Stimulated activated CD8-positive, alpha-beta memory T cell treated with anti-CD3 and anti-CD28 coated beads, Interleukin-12 subunit alpha, Interleukin-12 subunit beta, amount 100 ng/mL, for 1 hour (primary cell): ENCODE measurements around the gene SUSD3.

ENCODE experiments used
- DNase-seq: peaks from one replicate; pipeline ENCODE4 v3.0.0-alpha.2; 2020; ENCODE audit warnings: low read depth

Gene SUSD3

DNA sequence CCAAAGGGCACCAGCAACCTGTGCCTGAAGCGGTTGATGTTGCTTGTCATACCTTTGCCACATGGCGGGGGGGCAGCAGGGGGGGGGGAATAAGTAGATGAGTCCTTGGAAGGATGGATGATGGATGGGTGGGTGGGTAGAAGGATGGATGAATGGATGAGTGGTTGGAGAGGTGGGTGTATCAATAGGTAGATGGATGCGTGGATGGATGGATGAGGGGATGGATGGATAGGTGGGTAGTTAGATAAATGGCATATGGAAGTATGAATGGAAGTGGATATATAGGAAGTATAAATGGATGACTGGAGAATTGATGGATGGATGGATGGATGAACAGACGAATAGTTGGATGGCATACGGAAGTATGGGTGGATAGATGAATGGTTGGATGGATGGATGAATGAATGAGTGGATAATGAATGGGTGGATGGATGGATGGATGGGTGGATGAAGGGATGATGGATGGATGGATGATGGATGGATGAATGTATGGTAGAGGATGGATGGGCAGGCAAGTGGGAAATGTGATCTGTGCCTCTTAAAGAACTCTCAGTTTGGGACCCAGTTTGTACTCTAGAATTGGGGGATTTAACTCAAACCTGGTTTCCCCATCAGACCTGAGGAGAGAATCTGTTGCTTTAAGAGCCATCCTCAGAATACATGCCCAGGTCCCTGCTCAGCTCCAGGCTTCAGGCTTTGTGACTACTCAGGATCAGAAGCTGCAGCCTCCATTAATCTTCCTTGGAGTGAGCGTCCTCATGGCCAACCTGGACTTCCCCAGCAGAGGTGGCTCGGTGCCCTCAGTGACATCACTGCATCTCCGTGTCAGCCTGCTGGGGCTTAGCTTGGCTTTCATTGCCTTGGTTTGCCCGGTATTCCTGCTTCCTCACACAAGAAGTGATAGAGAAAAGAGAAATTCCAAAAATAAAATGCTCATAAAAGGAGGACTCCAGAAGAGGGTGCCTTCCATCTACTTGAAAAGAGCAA is 27.6 kb upstream of the SUSD3 start:
- no peak for DNase-seq

DNA sequence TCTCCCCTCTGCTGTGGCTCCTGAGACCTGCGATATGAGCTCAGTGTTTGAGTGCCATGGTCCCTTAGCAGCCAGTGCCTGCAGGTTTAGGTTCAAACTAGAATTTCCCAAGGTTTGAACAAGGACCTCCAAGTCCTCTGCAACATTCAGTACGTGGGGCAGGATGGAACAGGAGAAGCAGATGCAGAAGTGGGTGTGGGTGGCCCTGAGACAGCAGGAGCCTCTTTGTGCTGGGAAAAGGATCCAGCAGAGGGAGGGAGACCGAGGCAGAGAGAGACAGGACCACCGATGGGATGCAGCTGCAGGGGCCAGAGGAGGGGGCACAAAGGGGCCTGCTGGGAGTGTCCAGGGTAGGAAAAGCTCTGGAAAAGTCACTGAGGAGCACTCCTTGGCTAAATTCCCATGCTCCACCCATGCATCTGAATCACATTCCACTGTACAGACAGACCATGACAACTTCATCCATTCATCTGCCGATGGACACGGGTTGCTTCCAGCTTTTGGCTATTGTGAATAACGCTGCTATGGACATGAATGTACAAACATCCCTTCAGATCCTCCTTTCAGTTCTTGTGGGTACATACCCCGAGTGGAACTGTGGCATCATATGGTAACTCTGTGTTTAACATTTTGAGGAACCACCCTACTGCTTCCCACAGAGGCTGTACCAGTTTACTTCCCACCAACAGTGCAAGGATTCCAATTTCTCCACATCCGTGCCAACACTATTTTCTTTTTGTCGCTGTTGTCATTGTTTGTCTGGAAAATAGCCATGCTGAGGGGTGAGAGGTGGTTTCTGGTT is 26.7 kb upstream of the SUSD3 start:
- no peak for DNase-seq

DNA sequence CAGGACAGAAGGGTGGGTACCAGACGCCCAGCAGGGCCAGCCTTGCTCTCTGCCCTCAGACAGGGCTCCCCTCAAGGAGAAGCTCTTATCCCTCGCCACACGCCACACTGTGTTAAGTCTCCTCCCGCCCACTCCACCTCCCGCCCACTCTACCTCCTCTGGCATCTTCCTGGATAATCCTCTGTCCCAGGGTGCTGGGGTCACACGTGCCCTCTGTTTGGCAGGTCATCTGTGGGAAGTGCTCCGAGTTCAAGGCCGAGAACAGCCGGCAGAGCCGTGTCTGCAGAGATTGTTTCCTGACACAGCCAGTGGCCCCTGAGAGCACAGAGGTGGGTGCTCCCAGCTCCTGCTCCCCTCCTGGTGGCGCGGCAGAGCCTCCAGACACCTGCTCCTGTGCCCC is 26.0 kb upstream of the SUSD3 start:
- no peak for DNase-seq

DNA sequence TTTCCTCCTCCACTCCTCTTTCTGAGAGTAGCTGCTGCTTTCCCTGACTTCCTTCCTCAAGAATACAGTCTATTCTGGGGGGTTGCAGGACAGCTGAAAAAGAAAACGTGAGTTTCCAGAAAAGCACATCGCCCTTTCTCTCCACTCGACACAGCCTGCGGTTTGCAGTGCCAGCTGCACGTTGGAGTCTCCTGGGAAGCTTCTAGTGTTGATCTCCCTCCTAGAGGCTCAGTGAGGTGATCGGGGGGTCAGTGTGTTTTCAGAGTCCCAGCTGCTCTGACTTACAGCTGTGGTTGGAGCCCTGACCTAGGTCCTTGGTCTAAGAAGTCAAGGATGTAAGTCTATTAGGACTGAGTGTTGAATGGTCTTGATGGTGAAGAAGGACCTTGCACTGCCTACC is 25.0 kb upstream of the SUSD3 start:
- no peak for DNase-seq

DNA sequence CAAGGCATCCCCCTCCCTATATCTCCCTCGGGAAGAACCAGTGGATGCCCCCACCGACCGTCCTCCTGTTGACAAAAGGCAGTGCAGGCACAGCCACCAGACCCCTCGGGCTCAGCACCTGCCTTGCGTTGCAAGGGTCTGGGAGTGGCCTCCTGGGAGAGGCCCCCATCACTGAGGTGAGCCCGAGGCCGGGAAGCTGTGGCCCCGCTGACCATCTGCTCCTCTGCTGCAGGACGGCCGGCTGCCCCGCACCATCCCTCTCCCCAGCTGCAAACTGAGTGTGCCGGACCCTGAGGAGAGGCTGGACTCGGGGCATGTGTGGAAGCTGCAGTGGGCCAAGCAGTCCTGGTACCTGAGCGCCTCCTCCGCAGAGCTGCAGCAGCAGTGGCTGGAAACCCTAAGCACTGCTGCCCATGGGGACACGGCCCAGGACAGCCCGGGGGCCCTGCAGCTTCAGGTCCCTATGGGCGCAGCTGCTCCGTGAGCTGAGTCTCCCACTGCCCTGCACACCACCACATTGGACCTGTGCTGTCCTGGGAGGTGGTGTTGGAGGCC is 23.3 kb upstream of the SUSD3 start:
- no peak for DNase-seq

DNA sequence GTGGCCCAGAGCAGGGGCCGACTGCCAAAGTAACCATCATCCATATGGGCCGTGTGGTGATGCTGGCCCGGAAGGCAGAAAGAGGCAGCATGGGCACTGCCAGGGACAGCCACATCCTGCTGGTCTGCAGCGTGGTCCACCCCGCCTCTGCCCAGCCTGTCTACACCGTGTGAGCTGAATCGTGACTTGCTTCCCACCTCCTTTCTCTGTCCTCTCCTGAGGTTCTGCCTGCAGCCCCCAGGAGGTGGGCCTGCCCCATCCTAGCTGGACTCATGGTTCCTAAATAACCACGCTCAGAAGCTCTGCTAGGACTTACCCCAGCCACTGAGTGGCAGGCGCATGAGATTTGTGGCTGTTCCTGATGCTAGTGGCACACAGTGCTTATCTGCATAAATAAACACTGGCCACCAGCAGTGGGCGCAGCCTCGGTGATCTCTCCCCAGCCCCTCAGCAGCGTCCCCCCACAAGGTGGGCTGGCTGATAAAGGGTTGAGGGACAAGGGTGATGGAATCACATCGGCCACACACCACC is 22.6 kb upstream of the SUSD3 start:
- DNase-seq: no peak

DNA sequence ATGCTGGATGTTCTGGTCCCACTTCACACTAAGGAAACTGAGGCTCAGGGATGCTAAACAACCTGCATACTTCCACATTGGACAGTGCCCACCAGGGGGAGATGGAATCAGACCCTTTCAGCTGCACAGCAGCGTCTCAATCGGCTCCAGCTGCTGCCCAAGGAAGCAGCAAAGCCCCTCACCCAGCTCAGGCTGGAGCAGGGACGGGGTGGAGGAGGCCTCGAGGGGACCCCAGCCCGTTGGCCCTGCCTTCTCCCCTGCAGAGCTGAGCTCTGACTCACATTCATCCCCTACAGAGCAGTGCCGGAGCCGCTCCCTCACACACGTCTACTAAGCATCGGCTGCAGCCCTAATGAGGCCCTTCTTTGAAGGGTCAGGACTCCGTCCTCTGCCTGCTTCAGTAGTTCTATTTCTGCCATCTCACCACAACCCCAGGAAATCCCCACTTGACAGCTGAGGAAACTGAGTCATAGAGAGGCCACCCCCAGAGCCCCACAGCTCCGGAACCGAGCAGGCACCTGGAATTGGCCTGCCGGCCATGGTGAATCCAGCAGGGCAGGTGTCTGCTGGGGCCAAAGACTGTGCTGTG is 21.5 kb upstream of the SUSD3 start:
- no peak for DNase-seq

DNA sequence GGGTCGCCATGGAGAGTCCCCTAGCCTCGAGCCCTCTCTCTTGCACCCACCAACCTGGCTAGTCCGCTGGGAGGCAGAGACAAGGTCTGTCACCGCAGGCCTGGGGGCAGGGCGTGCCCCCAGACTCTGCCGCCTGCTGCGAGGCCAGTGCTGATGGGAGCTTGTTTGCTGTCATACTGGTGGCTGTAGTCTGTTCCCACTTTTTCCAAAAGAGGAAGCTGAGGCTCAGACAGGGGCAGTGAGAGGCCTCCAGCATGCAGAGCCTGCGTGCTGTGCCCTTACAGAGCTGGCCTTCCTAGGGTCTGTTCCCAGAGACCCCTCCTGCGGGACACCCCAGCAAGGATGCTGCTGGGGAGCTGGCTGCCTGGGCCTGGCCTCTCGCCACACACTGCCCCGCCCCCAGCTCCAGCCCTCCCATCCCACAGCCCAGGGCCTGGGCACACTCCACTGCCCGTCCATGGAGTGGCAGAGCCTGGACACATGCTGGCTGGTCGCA is 21.0 kb upstream of the SUSD3 start:
- no peak for DNase-seq

DNA sequence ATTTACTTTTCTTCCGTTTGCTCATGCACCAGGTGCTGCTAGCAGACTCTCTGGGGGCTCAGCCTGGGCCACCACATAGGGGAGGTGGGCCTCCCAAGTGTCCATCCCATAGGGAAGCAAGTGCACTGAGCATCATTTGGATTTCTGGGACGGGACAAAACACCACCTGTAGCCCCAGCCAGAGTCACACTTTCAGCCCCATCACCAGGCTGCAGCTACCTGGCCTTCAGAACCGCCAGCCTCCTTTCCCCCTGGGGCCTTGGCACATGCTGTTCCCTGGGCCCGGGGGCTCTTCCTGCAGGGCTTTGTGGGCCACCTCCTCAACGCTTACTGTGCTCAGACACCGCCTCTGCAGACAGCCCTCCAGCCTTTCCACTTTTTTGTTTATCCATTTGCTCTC is 19.6 kb upstream of the SUSD3 start:
- DNase-seq: no peak

DNA sequence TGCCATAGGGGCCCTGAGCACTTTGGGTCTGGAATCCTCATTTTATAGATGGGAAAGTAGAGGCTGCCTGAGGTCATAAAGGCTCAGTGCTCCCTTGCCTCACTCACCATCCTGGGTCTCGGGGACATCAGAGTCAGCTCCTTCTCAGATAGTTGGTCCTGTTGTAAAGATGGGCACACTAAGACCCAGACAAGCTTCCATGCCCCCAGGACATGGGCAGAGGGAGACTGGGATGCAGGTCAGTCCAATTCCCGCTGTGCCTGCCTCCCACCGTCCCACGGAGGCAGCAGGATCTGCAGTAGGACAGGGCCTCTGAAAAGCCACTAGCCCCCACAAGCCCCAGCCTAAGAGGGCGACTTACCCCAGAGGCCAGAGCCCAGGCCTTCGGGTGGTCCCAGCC is 19.0 kb upstream of the SUSD3 start:
- DNase-seq: no peak

DNA sequence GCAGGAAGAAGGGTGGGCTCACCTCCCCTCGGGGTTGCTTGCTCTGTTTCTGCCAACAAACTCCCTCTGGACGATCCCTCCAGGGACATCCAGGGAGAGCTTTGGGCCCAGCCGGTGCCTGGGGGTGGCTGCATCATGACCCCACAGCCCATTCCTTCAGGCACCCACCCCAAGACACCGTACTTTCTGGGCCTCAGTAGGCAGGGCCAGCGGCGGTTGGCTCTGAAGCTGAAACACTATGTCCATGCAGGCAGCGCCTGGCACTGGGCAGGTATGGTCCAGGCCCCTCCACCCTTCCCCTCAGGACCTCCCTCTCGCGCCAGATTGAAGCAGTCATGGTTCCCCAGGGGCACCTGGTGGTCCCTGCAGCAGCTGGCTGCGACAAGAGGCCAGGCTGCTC is 18.5 kb upstream of the SUSD3 start:
- DNase-seq: no peak

DNA sequence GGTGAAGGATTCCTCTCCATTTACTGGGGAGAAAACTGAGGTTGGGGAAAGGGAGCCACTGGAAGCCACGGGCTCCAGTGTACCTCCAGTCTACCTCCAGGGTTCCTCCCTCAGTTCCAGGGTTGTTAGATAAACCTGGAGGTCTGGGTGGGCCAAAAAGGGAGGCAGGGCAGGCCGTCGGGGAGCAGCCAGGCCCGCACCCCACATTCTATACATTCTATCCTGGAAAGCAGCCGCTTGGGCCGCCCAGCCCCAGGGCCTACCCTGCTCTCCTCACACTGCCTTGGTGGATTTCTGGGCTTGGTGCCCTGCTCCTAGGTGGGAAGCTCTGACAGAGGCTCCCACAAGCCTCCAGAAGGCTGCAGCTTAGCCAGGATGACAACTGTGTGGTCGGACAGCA is 18.1 kb upstream of the SUSD3 start:
- no peak for DNase-seq

DNA sequence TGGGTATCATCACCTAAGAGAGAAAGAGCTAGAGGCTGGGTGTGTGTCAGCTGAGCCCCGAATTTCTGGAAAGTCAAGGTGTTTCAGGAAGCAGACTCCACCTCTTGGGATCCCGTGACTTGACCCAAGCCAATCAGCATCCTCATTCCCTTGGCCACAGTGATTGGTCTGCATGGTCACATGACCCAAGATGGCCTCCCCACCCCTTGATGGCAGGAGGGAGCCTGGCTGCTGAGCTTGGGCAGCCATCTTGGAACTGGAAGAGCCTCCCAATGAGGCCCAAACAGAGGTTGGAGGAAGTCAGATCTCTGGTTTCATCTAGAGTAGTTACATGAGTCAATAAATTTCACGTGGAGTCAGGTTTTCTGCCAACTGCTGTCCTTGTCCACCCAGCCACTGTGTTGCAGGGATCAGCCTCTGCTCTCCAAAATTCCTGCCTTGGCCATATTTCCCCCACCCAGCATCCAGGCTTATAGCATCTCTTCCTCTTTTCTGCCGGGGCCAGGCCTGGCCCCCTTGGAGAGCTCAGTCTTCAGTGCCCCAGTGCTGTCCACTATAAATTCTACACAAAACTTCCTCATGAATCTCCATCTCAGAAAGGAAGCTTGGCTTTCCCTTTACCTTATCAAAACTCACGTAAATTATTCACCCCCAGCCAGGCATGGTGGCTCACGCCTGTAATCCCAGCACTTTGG is 17.2 kb upstream of the SUSD3 start:
- no peak for DNase-seq

DNA sequence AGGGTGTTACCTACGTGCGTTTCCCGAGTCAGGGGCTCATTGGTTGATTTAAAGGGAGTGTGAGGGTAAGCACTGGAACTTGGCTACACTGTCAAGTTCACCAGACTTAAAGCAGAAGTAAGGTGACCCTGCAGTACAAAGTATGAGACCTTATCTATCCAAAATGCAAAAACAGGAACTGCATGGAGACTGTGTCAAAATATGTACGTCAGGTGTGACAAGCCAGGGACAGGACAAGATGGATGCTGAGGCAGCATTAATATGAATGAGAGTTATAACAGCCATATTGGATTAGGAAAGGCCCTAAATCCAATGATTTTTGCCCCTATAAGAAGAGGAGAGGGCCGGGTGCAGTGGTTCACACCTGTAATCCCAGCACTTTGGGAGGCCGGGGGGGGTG is 15.4 kb upstream of the SUSD3 start:
- no peak for DNase-seq

DNA sequence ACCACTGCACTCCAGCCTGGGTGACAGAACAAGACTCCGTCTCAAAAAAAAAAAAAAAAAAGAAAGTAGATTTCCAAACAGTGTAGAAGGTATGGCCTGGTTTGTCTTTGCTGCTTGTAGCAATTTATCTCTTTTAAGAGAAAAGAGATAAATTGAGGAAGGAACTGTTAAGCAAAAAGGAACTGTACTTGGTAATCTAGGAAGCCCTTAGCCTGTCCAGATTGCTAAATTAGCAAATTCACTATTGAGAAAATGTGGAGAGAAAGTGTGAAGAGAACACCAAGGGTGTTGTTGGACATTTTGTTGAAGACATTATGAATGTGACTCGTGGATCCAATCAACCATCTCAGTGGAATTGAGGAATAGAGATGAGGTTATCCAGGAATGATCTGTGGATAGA is 13.0 kb upstream of the SUSD3 start:
- no peak for DNase-seq

DNA sequence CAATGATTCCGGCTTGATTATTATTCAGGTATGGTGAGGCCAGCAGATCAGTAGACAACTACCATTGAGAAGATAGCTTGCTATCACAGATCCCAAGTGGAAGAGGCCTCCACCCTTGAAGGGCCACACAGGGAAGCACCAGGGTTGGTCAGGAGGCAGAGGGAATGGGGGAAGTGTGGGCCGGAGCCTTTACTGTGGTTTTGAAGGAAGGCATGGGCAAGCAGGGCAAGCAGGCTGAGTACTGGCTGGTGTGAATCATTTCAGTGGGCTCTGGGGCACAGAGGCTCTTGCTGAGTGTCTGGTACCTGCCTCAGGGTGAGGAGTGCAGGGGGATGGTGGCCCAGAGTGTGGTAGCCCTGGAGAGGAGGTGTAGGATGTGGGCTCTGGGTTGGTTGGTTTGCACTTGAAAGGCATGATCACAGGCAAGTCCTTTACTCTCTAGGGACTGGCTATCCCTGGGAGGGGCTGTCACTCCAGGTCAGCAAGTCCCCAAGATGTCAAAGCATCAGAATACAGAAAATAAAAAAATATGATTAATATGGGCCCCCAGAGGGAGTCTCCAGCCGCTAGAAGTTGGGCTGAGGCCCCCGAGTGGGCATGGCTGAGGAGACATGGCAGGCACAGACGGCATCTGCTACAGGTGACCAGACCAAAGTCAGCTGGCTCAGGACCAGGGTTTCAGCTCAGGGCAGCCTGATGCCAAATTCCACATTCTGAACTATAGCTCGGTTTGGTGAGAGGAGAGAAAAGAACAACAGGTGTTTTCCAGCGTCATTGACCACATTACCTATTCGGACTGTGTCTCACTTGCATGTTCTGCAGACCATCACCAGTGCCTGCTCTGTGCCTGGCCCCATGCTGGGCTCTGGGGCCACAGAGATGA is 9.7 kb upstream of the SUSD3 start:
- DNase-seq: no peak

DNA sequence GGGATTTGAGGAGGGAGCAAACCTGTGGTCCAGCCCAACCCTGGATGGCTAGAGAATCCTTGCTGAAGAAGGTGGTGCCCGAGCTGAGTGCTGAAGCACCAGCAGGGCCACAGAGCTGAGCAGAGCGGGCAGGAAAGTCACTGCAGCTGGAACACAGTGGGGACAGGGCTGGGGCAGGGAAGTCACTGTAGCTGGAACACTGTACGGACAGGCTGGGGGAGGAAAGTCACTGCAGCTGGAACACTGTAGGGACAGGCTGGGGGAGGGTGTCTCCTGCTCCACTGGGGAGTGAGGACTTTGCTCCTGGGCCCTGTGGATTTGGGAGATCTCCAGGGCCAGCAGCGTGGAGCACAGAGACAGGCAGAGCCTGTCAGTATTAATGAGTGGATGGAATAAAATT is 9.0 kb upstream of the SUSD3 start:
- no peak for DNase-seq

DNA sequence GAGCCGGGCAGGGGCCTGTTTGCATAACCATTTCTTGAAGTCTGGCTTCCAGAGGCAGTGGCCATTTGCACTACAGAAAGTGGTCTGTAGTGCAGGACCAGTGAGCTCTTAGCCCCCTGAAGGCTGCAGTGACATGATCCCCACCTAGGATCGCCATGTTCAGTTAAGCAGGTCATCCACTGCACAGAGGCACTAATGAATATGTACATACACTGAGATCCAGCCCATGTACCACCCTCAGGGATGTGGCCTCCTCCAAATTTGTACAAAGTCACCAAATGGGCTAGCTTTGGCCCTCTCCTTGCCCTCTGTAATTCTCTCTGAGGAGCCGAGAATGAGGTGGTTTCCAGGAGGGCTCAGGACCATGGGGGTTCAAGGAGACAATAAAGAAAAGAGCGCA is 8.3 kb upstream of the SUSD3 start:
- DNase-seq: no peak

DNA sequence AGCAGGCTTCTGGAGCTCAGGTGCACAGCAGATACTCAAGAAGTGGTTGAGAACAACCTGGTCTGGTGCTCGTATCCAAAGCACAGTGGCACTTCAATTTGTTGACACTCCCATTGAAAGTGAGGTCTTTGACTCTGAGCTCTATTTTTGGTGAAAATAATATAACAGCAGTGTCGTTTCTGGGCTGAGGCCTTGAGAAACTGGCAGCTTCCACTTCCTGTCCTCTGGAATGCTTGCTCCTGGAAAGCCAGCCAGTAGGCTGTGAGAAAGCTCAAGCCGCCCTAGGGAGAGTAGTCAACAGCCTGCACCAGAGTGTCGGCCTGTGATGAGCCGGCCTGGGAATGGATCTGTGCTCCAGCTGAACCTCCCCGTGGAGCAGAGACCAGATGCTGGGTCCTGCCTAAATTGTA is 6.8 kb upstream of the SUSD3 start:
- no peak for DNase-seq

DNA sequence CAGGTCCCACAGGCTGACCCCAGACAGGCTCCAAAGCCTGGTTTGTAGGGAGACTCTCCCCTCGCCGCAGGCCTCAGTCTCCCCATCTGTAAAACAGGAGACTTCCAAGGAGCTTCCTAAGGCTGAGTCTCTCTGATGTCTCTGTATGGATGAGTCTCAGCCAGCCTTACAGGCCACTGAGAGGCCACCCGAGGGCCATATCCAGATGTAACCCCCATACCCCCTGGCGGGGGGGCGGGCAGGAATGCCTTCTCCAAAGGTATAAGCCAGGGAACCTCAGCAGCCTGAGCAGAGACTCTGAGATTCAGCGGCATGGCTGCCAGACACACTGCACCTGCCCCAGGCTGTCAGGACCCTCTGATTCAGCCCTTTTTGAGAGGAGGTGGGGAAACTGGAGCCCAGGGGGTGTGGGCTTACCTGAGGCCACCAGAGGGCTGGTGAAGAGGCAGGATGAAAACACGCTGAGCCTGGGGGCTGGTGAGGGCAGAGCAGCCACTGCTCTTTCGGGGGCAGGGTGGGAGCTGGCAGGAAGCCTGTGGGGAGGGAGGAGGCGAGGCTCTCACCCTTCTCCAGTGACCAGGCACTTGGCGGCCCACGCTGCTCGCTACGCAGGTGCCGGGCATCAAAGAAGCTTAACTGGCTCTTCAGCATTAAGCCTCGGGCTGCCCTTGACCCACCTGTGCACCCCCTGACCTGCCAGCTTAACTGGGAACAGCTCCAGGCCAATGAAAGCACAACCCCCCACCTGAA is 5.5 kb upstream of the SUSD3 start:
- DNase-seq: no peak
